Smooth muscle cell of bladder (primary cell): ENCODE measurements around the gene TUBG2. TPM values are rescaled to one million over a fixed set of nuclear protein-coding genes. Genes with fewer than 3 reads are reported as not detected.

ENCODE experiments used
- total RNA-seq: library from RNA; depleted of rRNA; stranded (reverse); fragments of >200 nt; gene quantifications from 2 replicates; pipeline ENCODE4 v1.2.3, GENCODE V29; 2014

The TUBG2 gene
- total RNA-seq: 5.4 and 7.2 TPM in 2 replicates

GRCh38 chr17:42659079-42659931 is at the start of gene TUBG2:
Gene TUBG2 (plus strand): TSS chr17:42659284. CDS start chr17:42659504, 220 bp downstream.

GRCh38 chr17:42676424-42677011 is 17.4 kb downstream of the TUBG2 start, which contains the start of gene PLEKHH3:
Gene PLEKHH3 (minus strand): TSS chr17:42676994. CDS start chr17:42676563, 431 bp downstream.

GRCh38 chr17:42681976-42682721 is 23.1 kb downstream of the TUBG2 start, which contains the start of gene CNTNAP1:
Gene CNTNAP1 (plus strand): TSS chr17:42682531. CDS start chr17:42682830, 299 bp downstream.

Other genes with a start within 250 kb of the TUBG2 start
- gene CAVIN1, start 236.0 kb upstream of the TUBG2 start, total RNA-seq: 422 and 452 TPM in 2 replicates
- 46.5 and 57.3 TPM in 2 replicates for gene ATP6V0A1, start 200.4 kb upstream of the TUBG2 start, total RNA-seq
- 26.3 and 27.0 TPM in 2 replicates for gene NAGLU, start 123.0 kb upstream of the TUBG2 start, total RNA-seq
- gene HSD17B1, start 106.4 kb upstream of the TUBG2 start, total RNA-seq: 0.83 and 0.85 TPM in 2 replicates
- 6.8 and 8.9 TPM in 2 replicates for gene COASY, start 97.1 kb upstream of the TUBG2 start, total RNA-seq
- gene MLX, start 92.2 kb upstream of the TUBG2 start, total RNA-seq: 28.9 and 32.3 TPM in 2 replicates
- gene PSMC3IP, start 81.6 kb upstream of the TUBG2 start, total RNA-seq: 2.0 and 2.9 TPM in 2 replicates
- gene RETREG3, start 49.9 kb upstream of the TUBG2 start, total RNA-seq: 60.9 and 72.4 TPM in 2 replicates
- 13.2 and 15.2 TPM in 2 replicates for gene TUBG1, start 49.6 kb upstream of the TUBG2 start, total RNA-seq
- gene PLEKHH3, start 17.7 kb downstream of the TUBG2 start, total RNA-seq: 8.2 and 9.0 TPM in 2 replicates
- gene CCR10, start 22.6 kb downstream of the TUBG2 start, total RNA-seq: 1.4 and 1.8 TPM in 2 replicates
- gene CNTNAP1, start 23.2 kb downstream of the TUBG2 start, total RNA-seq: 19.9 and 21.9 TPM in 2 replicates
- gene EZH1, start 85.8 kb downstream of the TUBG2 start, total RNA-seq: 11.7 and 14.7 TPM in 2 replicates
- gene RAMP2, start 101.9 kb downstream of the TUBG2 start, total RNA-seq: 0.09 and 0.14 TPM in 2 replicates
- gene VPS25, start 114.2 kb downstream of the TUBG2 start, total RNA-seq: 55.7 and 57.5 TPM in 2 replicates
- gene WNK4, start 121.3 kb downstream of the TUBG2 start, total RNA-seq: 0.28 and 1.7 TPM in 2 replicates
- 67.3 and 76.7 TPM in 2 replicates for gene COA3, start 139.4 kb downstream of the TUBG2 start, total RNA-seq
- 0.09 and 0.14 TPM in 2 replicates for gene CNTD1, start 139.6 kb downstream of the TUBG2 start, total RNA-seq
- gene BECN1, start 165.0 kb downstream of the TUBG2 start, total RNA-seq: 155 and 158 TPM in 2 replicates
- 44.8 and 57.7 TPM in 2 replicates for gene PSME3, start 174.1 kb downstream of the TUBG2 start, total RNA-seq
- gene AOC2, start 185.3 kb downstream of the TUBG2 start, total RNA-seq: 0.28 and 0.37 TPM in 2 replicates
- gene AOC3, start 191.9 kb downstream of the TUBG2 start, total RNA-seq: 1.6 and 1.8 TPM in 2 replicates
- not detected in 2 replicates for gene G6PC1, start 241.5 kb downstream of the TUBG2 start, total RNA-seq